ENCODE measurements around the gene GGN. TPM values are rescaled to one million over a fixed set of nuclear protein-coding genes. Genes with fewer than 3 reads are reported as not detected.

Gene GGN
- total and polyA plus RNA-seq, 2 of the 13 experiments (the other 11 are each of a cell fraction or from before 2014, with no cell fraction given) = not detected

DNA sequence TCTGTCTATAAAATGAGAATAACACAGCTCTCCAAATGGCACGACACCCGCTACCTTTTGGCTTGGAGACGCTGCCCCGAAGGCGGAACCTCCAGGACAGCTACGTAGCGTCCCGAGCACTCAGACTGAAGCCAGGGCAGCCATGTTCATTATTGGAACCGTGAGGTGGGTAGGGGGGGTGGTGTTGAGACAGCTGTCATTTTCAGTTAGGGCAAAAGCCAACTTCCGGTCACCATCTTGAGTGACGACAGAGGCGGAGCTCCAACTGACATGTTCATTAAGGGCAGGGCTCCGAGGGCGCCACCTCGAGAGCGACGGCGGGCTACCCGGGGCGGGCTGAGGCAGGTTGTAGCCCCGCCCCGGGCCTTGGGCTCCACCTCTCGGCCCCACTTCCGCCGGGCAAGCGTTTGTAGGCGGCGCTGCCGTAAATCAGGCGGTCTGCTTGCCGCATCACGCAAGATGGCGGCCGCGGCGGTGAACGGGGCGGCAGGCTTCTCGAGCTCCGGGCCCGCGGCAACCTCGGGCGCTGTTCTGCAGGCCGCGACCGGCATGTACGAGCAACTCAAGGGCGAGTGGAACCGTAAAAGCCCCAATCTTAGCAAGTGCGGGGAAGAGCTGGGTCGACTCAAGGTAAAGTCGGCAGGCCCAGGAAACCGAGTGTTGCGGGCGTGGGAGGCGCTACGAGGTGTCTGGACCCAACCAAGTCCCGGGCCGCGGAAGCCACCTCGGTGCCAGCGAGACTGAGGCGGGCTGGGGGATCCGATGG, 13.3 kb downstream of the GGN start, which contains the start of gene PSMD8 (continued):
- TF ChIP-seq, protein P1, sequence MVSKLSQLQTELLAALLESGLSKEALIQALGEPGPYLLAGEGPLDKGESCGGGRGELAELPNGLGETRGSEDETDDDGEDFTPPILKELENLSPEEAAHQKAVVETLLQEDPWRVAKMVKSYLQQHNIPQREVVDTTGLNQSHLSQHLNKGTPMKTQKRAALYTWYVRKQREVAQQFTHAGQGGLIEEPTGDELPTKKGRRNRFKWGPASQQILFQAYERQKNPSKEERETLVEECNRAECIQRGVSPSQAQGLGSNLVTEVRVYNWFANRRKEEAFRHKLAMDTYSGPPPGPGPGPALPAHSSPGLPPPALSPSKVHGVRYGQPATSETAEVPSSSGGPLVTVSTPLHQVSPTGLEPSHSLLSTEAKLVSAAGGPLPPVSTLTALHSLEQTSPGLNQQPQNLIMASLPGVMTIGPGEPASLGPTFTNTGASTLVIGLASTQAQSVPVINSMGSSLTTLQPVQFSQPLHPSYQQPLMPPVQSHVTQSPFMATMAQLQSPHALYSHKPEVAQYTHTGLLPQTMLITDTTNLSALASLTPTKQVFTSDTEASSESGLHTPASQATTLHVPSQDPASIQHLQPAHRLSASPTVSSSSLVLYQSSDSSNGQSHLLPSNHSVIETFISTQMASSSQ (IDR thresholded peaks at IDR 0.05; ENCODE audit: low read depth) = no peak
- TF ChIP-seq, protein P1 (CRISPR knock-in tag; IDR thresholded peaks at IDR 0.05; ENCODE audit: borderline replicate concordance) = peak; percentile 73; the same call in 1 of the 2 replicates
- TF ChIP-seq CREM (IDR thresholded peaks at IDR 0.05) (peak; percentile 93), CREM (CRISPR knock-in tag; IDR thresholded peaks at IDR 0.05) (0 out of 2 replicates have a peak, but pooled peaks have one; percentile 28), JUNB (CRISPR knock-in tag; IDR thresholded peaks at IDR 0.05; ENCODE audit: borderline replicate concordance) (no peak), ZNF850 (CRISPR knock-in tag; conservative IDR thresholded peaks at IDR 0.05) (no peak), ZSCAN12 (CRISPR knock-in tag; IDR thresholded peaks at IDR 0.05) (no peak; the same call in 1 of the 2 replicates), CREB1 (IDR thresholded peaks at IDR 0.05) (peak; percentile 92), CREB1 (CRISPR knock-in tag; IDR thresholded peaks at IDR 0.05) (peak; percentile 94), ATF4 (CRISPR knock-in tag; IDR thresholded peaks at IDR 0.05) (no peak; a peak in 1 of 4 replicates), ZKSCAN8 (CRISPR knock-in tag; IDR thresholded peaks at IDR 0.05; ENCODE audit: borderline replicate concordance) (peak; percentile 58; the same call in 1 of the 2 replicates), MAFK (conservative IDR thresholded peaks at IDR 0.05 in 1 of 2, IDR thresholded peaks at IDR 0.05 in 1 of 2; ENCODE audit: low read length in 2 of 2) (no peak), ZBTB7A (CRISPR knock-in tag; IDR thresholded peaks at IDR 0.05) (no peak), ZMAT5 (CRISPR knock-in tag; IDR thresholded peaks at IDR 0.05; ENCODE audit: borderline replicate concordance, low read depth) (no peak), ZBTB8A (CRISPR knock-in tag; IDR thresholded peaks at IDR 0.05; ENCODE audit: borderline replicate concordance, low read depth) (no peak), AGO2 (optimal IDR thresholded peaks at IDR 0.05; ENCODE audit: low read depth, low read length) (peak; percentile 65), ETV5 (CRISPR knock-in tag; IDR thresholded peaks at IDR 0.05; ENCODE audit: borderline replicate concordance) (peak; percentile 82)
- TF ChIP-seq, protein P2, sequence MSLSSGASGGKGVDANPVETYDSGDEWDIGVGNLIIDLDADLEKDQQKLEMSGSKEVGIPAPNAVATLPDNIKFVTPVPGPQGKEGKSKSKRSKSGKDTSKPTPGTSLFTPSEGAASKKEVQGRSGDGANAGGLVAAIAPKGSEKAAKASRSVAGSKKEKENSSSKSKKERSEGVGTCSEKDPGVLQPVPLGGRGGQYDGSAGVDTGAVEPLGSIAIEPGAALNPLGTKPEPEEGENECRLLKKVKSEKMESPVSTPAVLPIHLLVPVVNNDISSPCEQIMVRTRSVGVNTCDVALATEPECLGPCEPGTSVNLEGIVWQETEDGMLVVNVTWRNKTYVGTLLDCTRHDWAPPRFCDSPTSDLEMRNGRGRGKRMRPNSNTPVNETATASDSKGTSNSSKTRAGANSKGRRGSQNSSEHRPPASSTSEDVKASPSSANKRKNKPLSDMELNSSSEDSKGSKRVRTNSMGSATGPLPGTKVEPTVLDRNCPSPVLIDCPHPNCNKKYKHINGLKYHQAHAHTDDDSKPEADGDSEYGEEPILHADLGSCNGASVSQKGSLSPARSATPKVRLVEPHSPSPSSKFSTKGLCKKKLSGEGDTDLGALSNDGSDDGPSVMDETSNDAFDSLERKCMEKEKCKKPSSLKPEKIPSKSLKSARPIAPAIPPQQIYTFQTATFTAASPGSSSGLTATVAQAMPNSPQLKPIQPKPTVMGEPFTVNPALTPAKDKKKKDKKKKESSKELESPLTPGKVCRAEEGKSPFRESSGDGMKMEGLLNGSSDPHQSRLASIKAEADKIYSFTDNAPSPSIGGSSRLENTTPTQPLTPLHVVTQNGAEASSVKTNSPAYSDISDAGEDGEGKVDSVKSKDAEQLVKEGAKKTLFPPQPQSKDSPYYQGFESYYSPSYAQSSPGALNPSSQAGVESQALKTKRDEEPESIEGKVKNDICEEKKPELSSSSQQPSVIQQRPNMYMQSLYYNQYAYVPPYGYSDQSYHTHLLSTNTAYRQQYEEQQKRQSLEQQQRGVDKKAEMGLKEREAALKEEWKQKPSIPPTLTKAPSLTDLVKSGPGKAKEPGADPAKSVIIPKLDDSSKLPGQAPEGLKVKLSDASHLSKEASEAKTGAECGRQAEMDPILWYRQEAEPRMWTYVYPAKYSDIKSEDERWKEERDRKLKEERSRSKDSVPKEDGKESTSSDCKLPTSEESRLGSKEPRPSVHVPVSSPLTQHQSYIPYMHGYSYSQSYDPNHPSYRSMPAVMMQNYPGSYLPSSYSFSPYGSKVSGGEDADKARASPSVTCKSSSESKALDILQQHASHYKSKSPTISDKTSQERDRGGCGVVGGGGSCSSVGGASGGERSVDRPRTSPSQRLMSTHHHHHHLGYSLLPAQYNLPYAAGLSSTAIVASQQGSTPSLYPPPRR (CRISPR knock-in tag; IDR thresholded peaks at IDR 0.05; ENCODE audit: borderline replicate concordance) = peak; percentile 72
